Measurements from ENCODE around the gene CCDC88C.

Gene CCDC88C

DNA sequence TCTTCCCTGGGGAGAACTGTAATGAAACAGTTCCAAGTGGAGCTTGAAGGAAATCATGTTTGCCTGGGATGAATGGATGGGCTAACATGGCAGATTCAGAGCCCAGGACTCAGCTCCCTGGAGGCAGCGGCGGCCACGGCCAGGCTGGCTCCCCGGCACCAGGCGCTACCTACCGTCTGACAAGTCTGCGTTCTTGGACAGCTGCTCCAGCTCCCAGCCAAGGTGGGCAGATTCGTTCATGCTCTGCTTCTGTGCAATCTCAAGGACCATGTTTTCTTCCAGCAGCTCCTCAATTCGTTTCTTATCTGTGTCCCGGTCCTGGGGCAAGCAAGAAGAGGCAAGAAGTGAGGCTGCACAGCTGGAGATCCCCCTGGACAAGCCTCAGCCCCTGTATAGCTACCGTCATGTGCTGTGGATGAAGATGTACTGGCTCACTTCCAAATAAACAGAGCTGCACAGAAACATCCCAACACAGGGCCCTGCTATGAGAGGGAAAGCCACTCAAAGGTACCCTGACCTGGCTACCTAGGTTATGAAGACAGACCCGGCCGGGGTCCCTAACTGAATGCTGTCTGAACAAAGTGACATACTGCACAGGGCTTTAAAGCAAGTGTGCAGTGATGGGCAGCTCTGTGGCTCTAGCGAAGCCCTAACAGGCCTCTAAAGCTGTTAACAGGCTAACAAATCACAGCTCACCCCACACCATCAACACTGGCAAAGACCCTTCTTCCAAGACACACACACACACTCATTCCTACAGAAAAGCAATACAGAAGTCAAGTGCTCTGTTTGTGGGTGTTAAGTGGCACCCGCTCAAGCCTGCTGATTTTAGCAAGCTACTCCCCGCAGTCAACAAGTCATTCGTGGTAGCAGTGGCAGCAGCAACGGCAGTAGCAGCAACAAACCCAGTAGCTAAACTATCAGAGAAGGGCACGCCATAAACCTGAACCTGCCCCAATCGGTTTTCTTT is 92.7 kb downstream of the CCDC88C start:
- Histone ChIP-seq H3K4me2 (ENCODE audit: low read length, poor library complexity, severe bottlenecking) (no peak overlapping the region), H2BK120ac (ENCODE audit: low read depth, low read length) (no peak overlapping the region), H3K27ac (ENCODE audit: low read length, poor library complexity, severe bottlenecking) (no peak overlapping the region), H2BK12ac (ENCODE audit: low read length in 2 of 2) (no peak overlapping the region), H2AK5ac (ENCODE audit: low read length, severe bottlenecking) (no peak overlapping the region), H2BK15ac (ENCODE audit: low read depth, poor library complexity, severe bottlenecking) (no peak overlapping the region), H3K18ac (ENCODE audit: low read depth in 1 of 2, low read length in 2 of 2) (no peak overlapping the region), H3K23ac (ENCODE audit: low read length in 2 of 2) (no peak overlapping the region), H3K4me3 (ENCODE audit: insufficient read depth in 1 of 2, low read depth in 1 of 2, low read length in 2 of 2) (peak overlapping the region in 1 of 2 experiments; percentile 71), H3K9ac (ENCODE audit: low read length) (peak overlapping the region; percentile 69), H4K8ac (ENCODE audit: low read length) (no peak overlapping the region), H3K14ac (ENCODE audit: low read length in 2 of 2) (no peak overlapping the region), H3K4me1 (ENCODE audit: control insufficient read depth, insufficient read depth, low read depth, low read length) (peaks cover 5% of the 10 kb centered on the region), H3K4ac (ENCODE audit: low read depth in 1 of 2, low read length in 2 of 2) (no peak overlapping the region), H3K36me3 (ENCODE audit: control insufficient read depth in 1 of 2, insufficient read depth in 2 of 2, low read depth in 1 of 2, low read length in 2 of 2) (peaks cover 0 to 3% of the 10 kb centered on the region in 2 experiments), H3K27me3 (ENCODE audit: control insufficient read depth in 1 of 2, insufficient read depth in 1 of 2, low read length in 2 of 2) (peaks cover 0 to 83% of the 10 kb centered on the region in 2 experiments), H2AFZ (ENCODE audit: low read depth, low read length) (no peak overlapping the region), H3K79me1 (replicated peaks; ENCODE audit: low read length, poor library complexity, severe bottlenecking) (no peaks in the 10 kb centered on the region), H2BK5ac (ENCODE audit: low read depth, low read length, poor library complexity, severe bottlenecking) (no peak overlapping the region), H3K9me3 (ENCODE audit: control insufficient read depth, low read length) (no peaks in the 10 kb centered on the region), H4K91ac (ENCODE audit: low read length) (no peak overlapping the region)
- 77% methylated on average over 20 of the region's 20 CpGs for WGBS
- DNase-seq: no peak

DNA sequence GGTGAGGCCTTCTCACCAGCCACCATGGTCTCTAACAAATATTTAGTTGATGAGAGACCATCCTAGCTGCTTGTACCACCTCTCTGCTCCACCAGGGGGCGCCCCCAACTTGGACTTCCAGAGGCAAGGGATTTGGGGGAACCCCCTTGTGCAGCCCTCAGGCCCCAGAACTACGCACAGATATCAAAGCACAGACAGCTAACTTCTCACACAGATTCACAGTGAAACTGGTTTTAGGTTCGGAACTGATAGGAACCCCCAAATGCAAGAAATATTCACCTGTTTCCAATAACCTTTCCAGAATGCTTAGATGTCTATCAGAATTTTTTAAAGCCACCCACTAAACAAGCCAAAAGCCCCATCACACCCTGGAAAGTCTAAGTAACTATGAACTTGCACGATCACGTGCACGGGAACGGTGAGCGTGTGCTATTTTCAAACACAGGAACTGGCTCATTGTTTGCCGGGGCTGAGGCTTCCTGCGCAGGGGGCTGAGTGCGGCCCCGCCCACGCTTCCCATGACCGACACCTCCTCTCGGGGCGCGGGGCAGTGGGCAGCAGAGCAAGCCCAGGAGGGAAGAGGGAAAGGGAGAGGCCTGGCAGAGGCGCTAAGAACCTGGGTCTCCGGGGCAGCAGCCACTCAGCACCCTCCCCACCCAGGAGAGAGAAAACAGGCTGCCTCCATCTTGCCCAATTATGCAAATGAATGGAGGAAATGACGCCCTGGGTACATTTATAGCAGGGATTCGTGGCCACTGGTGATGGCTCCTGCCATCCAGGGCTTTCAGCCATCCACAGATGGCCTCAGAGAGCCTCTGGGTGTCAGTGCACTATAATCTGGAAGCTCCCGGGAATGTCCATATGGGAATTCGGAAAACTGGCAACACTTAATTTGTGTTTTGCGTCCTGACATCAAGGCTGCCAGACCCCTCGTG is 93.7 kb downstream of the CCDC88C start:
- no peak overlapping the region for H2BK5ac ChIP-seq (ENCODE audit: low read depth, low read length, poor library complexity, severe bottlenecking)
- H3K4ac ChIP-seq (ENCODE audit: low read depth in 1 of 2, low read length in 2 of 2): no peak overlapping the region
- H3K9me3 ChIP-seq (ENCODE audit: control insufficient read depth, low read length): no peaks in the 10 kb centered on the region
- H3K27ac ChIP-seq (ENCODE audit: low read length, poor library complexity, severe bottlenecking): no peak overlapping the region
- H3K36me3 ChIP-seq (ENCODE audit: control insufficient read depth in 1 of 2, insufficient read depth in 2 of 2, low read depth in 1 of 2, low read length in 2 of 2): peaks cover 0 to 3% of the 10 kb centered on the region in 2 experiments
- H3K4me2 ChIP-seq (ENCODE audit: low read length, poor library complexity, severe bottlenecking): peak overlapping the region; percentile 26
- peak overlapping the region; percentile 69 for H3K9ac ChIP-seq (ENCODE audit: low read length)
- H3K27me3 ChIP-seq (ENCODE audit: control insufficient read depth in 1 of 2, insufficient read depth in 1 of 2, low read length in 2 of 2): peaks cover 0 to 75% of the 10 kb centered on the region in 2 experiments
- H4K8ac ChIP-seq (ENCODE audit: low read length): no peak overlapping the region
- H3K4me1 ChIP-seq (ENCODE audit: control insufficient read depth, insufficient read depth, low read depth, low read length): no peaks in the 10 kb centered on the region
- no peak overlapping the region for H4K91ac ChIP-seq (ENCODE audit: low read length)
- no peak overlapping the region for H2AK5ac ChIP-seq (ENCODE audit: low read length, severe bottlenecking)
- peak overlapping the region; percentile 42 to 71 for H3K4me3 ChIP-seq (ENCODE audit: insufficient read depth in 1 of 2, low read depth in 1 of 2, low read length in 2 of 2)
- no peak overlapping the region for H2BK12ac ChIP-seq (ENCODE audit: low read length in 2 of 2)
- H3K79me1 ChIP-seq (replicated peaks; ENCODE audit: low read length, poor library complexity, severe bottlenecking): no peaks in the 10 kb centered on the region
- DNase-seq: peak; percentile 66
- H2BK15ac ChIP-seq (ENCODE audit: low read depth, poor library complexity, severe bottlenecking): no peak overlapping the region
- WGBS: 71% methylated on average over 23 of the region's 25 CpGs
- no peak overlapping the region for H3K18ac ChIP-seq (ENCODE audit: low read depth in 1 of 2, low read length in 2 of 2)
- no peak overlapping the region for H3K23ac ChIP-seq (ENCODE audit: low read length in 2 of 2)
- no peak overlapping the region for H2AFZ ChIP-seq (ENCODE audit: low read depth, low read length)
- H2BK120ac ChIP-seq (ENCODE audit: low read depth, low read length): no peak overlapping the region
- no peak overlapping the region for H3K14ac ChIP-seq (ENCODE audit: low read length in 2 of 2)

DNA sequence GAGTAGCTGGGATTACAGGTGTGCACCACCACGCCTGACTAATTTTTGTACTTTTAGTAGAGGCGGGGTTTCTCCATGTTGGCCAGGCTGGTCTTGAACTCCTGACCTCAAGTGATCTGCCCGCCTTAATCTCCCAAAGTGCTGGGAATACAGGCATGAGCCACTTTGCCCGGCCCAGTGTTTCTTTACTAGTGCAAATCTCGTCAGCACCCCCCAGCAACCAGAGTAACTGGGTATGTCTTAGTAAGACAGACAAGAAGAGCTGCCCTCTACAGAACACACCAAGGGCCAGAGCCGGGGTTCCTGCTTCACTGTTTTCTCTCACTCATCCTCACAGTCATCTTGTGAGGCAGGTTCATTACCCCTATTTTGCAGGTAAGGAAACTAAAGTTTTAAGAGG is 94.6 kb downstream of the CCDC88C start:
- WGBS: 91% methylated on average over 5 of the region's 6 CpGs
- H3K14ac ChIP-seq (ENCODE audit: low read length in 2 of 2): no peak overlapping the region
- no peak overlapping the region for H2BK120ac ChIP-seq (ENCODE audit: low read depth, low read length)
- no peak overlapping the region for H3K27ac ChIP-seq (ENCODE audit: low read length, poor library complexity, severe bottlenecking)
- H3K4me1 ChIP-seq (ENCODE audit: control insufficient read depth, insufficient read depth, low read depth, low read length): no peaks in the 10 kb centered on the region
- H3K4me2 ChIP-seq (ENCODE audit: low read length, poor library complexity, severe bottlenecking): no peak overlapping the region
- H3K36me3 ChIP-seq (ENCODE audit: control insufficient read depth in 1 of 2, insufficient read depth in 2 of 2, low read depth in 1 of 2, low read length in 2 of 2): peaks cover 0 to 3% of the 10 kb centered on the region in 2 experiments
- H3K4ac ChIP-seq (ENCODE audit: low read depth in 1 of 2, low read length in 2 of 2): no peak overlapping the region
- DNase-seq: no peak
- H2BK15ac ChIP-seq (ENCODE audit: low read depth, poor library complexity, severe bottlenecking): no peak overlapping the region
- H3K9me3 ChIP-seq (ENCODE audit: control insufficient read depth, low read length): no peaks in the 10 kb centered on the region
- H2AFZ ChIP-seq (ENCODE audit: low read depth, low read length): no peak overlapping the region
- H2BK12ac ChIP-seq (ENCODE audit: low read length in 2 of 2): no peak overlapping the region
- H3K23ac ChIP-seq (ENCODE audit: low read length in 2 of 2): no peak overlapping the region
- H3K79me1 ChIP-seq (replicated peaks; ENCODE audit: low read length, poor library complexity, severe bottlenecking): no peaks in the 10 kb centered on the region
- H4K8ac ChIP-seq (ENCODE audit: low read length): no peak overlapping the region
- H2AK5ac ChIP-seq (ENCODE audit: low read length, severe bottlenecking): no peak overlapping the region
- no peak overlapping the region for H3K4me3 ChIP-seq (ENCODE audit: insufficient read depth in 1 of 2, low read depth in 1 of 2, low read length in 2 of 2)
- H3K18ac ChIP-seq (ENCODE audit: low read depth in 1 of 2, low read length in 2 of 2): no peak overlapping the region
- H4K91ac ChIP-seq (ENCODE audit: low read length): no peak overlapping the region
- H2BK5ac ChIP-seq (ENCODE audit: low read depth, low read length, poor library complexity, severe bottlenecking): no peak overlapping the region
- H3K9ac ChIP-seq (ENCODE audit: low read length): no peak overlapping the region
- peaks cover 0 to 68% of the 10 kb centered on the region in 2 experiments for H3K27me3 ChIP-seq (ENCODE audit: control insufficient read depth in 1 of 2, insufficient read depth in 1 of 2, low read length in 2 of 2)

DNA sequence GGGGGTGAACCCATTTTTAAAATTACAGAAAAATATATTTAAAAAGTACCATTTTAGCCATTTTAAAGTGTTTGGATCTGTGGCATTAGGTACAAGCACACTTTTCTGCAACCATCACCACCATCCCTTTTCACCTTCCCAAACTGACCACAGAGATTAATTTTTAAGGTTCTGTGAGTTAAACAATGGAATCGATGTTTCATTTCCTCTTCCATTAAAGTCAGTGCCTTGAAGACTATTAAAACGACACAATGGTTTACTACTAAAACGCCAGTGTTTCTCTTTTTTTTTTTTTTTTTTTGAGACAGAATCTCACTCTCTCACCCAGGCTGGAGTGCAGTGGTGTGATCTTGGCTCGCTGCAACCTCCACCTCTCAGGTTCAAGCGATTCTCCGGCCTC is 95.0 kb downstream of the CCDC88C start:
- H3K9me3 ChIP-seq (ENCODE audit: control insufficient read depth, low read length): no peaks in the 10 kb centered on the region
- H3K23ac ChIP-seq (ENCODE audit: low read length in 2 of 2): no peak overlapping the region
- no peak overlapping the region for H4K91ac ChIP-seq (ENCODE audit: low read length)
- no peak overlapping the region for H3K4me2 ChIP-seq (ENCODE audit: low read length, poor library complexity, severe bottlenecking)
- no peak for DNase-seq
- H3K27ac ChIP-seq (ENCODE audit: low read length, poor library complexity, severe bottlenecking): no peak overlapping the region
- H4K8ac ChIP-seq (ENCODE audit: low read length): no peak overlapping the region
- H3K9ac ChIP-seq (ENCODE audit: low read length): no peak overlapping the region
- no peak overlapping the region for H2BK12ac ChIP-seq (ENCODE audit: low read length in 2 of 2)
- H2BK5ac ChIP-seq (ENCODE audit: low read depth, low read length, poor library complexity, severe bottlenecking): no peak overlapping the region
- no peak overlapping the region for H3K18ac ChIP-seq (ENCODE audit: low read depth in 1 of 2, low read length in 2 of 2)
- H3K4me1 ChIP-seq (ENCODE audit: control insufficient read depth, insufficient read depth, low read depth, low read length): peaks cover under 1% of the 10 kb centered on the region
- H2AFZ ChIP-seq (ENCODE audit: low read depth, low read length): no peak overlapping the region
- H3K14ac ChIP-seq (ENCODE audit: low read length in 2 of 2): no peak overlapping the region
- peaks cover 0 to 64% of the 10 kb centered on the region in 2 experiments for H3K27me3 ChIP-seq (ENCODE audit: control insufficient read depth in 1 of 2, insufficient read depth in 1 of 2, low read length in 2 of 2)
- H2BK120ac ChIP-seq (ENCODE audit: low read depth, low read length): no peak overlapping the region
- no peaks in the 10 kb centered on the region for H3K79me1 ChIP-seq (replicated peaks; ENCODE audit: low read length, poor library complexity, severe bottlenecking)
- H2BK15ac ChIP-seq (ENCODE audit: low read depth, poor library complexity, severe bottlenecking): no peak overlapping the region
- H2AK5ac ChIP-seq (ENCODE audit: low read length, severe bottlenecking): no peak overlapping the region
- 94% methylated on average over 6 of the region's 6 CpGs for WGBS
- H3K4ac ChIP-seq (ENCODE audit: low read depth in 1 of 2, low read length in 2 of 2): no peak overlapping the region
- peaks cover 0 to 3% of the 10 kb centered on the region in 2 experiments for H3K36me3 ChIP-seq (ENCODE audit: control insufficient read depth in 1 of 2, insufficient read depth in 2 of 2, low read depth in 1 of 2, low read length in 2 of 2)
- H3K4me3 ChIP-seq (ENCODE audit: insufficient read depth in 1 of 2, low read depth in 1 of 2, low read length in 2 of 2): no peak overlapping the region

All from mesenchymal stem cell (in vitro differentiated cells and primary cell).